IMR-90 (cell line): ENCODE results near the gene UBE2B. TPM values are rescaled to one million over a fixed set of nuclear protein-coding genes. Genes with fewer than 3 reads are reported as not detected.

Source experiments
- ATAC-seq: fragments of 200-7000 bp; cut with Tn5 transposase; 2 replicates; pipeline ENCODE4 v1.9.1; 2020; ENCODE audit warnings: low read depth, mild to moderate bottlenecking, moderate library complexity
- BruUV-seq: library from RNA; stranded (reverse); fragments of 400-500 nt; replicated peaks from 2 replicates; lab custom pipeline; 2021; lab: Mats Ljungman, UMichigan
- CTCF ChIA-PET: fragments of 300-600 bp; formaldehyde crosslinking; extraction: SDS; loops from one replicate; lab custom pipeline; 2021; ENCODE audit warnings: antibody characterized with exemption; lab: Yijun Ruan, JAX
- POLR2A ChIA-PET: fragments of 300-600 bp; sonication (Branson Sonifier 250); formaldehyde crosslinking; loops from one replicate; lab custom pipeline; 2022; ENCODE audit warnings: antibody characterized with exemption; ENCODE audit not compliant: unreplicated experiment; lab: Charles Lee
- DNase-seq: peaks from one replicate; pipeline ENCODE4 v3.0.0; 2013
- H2AFZ ChIP-seq: replicated peaks from 2 replicates; pipeline ENCODE3; 2013; ENCODE audit warnings: low read length, mild to moderate bottlenecking; ENCODE audit not compliant: poor library complexity
- H2AK5ac ChIP-seq: 2 replicates; pipeline ENCODE4 v1.6.1; 2013; ENCODE audit warnings: low read depth, low read length, inconsistent platforms
- H2AK9ac ChIP-seq: replicated peaks from 2 replicates; pipeline ENCODE3; 2013; ENCODE audit warnings: mild to moderate bottlenecking, low read depth, low read length, moderate library complexity; ENCODE audit not compliant: poor library complexity
- H2BK120ac ChIP-seq: 2 replicates; pipeline ENCODE4 v1.6.1; 2013; ENCODE audit warnings: low read depth, low read length, inconsistent platforms
- H2BK15ac ChIP-seq: 3 replicates; pipeline ENCODE4 v1.6.1; 2013; ENCODE audit warnings: low read depth, low read length, inconsistent platforms
- H2BK20ac ChIP-seq: 2 replicates; pipeline ENCODE4 v1.6.1; 2013; ENCODE audit warnings: low read depth, mild to moderate bottlenecking, inconsistent platforms, low read length, moderate library complexity
- H2BK5ac ChIP-seq: 2 replicates; pipeline ENCODE4 v1.6.1; 2013; ENCODE audit warnings: mild to moderate bottlenecking, low read depth, low read length, inconsistent platforms; ENCODE audit not compliant: poor library complexity, severe bottlenecking
- H3K14ac ChIP-seq: replicated peaks from 2 replicates; pipeline ENCODE4 v1.6.1; 2013; ENCODE audit warnings: low read depth, low read length, inconsistent platforms
- H3K18ac ChIP-seq: 2 replicates; pipeline ENCODE4 v1.6.1; 2013; ENCODE audit warnings: low read depth, low read length, control low read depth
- H3K23ac ChIP-seq: 2 replicates; pipeline ENCODE4 v1.6.1; 2013; ENCODE audit warnings: low read depth, low read length, inconsistent platforms
- H3K27ac ChIP-seq: 2 replicates; pipeline ENCODE4 v1.5.1; 2013; ENCODE audit warnings: mild to moderate bottlenecking, control low read depth, low read length; ENCODE audit not compliant: insufficient read depth
- H3K27me3 ChIP-seq: 2 replicates; pipeline ENCODE4 v1.6.1; 2013; ENCODE audit warnings: low read length; ENCODE audit not compliant: control insufficient read depth, insufficient read depth
- H3K36me3 ChIP-seq: 2 replicates; pipeline ENCODE4 v1.6.1; 2013; ENCODE audit warnings: low read length, mixed read lengths; ENCODE audit not compliant: control insufficient read depth, insufficient read depth
- H3K4ac ChIP-seq: 2 replicates; pipeline ENCODE4 v1.6.1; 2013; ENCODE audit warnings: low read depth, low read length, inconsistent platforms
- H3K4me1 ChIP-seq: 2 replicates; pipeline ENCODE4 v1.6.1; 2013; ENCODE audit warnings: low read length, mixed read lengths; ENCODE audit not compliant: control insufficient read depth, insufficient read depth
- H3K4me2 ChIP-seq: 2 replicates; pipeline ENCODE4 v1.6.1; 2013; ENCODE audit warnings: low read depth, mild to moderate bottlenecking, control low read depth, low read length, moderate library complexity
- H3K4me3 ChIP-seq: 2 replicates; pipeline ENCODE4 v1.5.1; 2013; ENCODE audit warnings: low read depth, mild to moderate bottlenecking, control low read depth, low read length, moderate library complexity; ENCODE audit not compliant: insufficient read depth
- H3K56ac ChIP-seq: 2 replicates; pipeline ENCODE4 v1.6.1; 2013; ENCODE audit warnings: low read length, inconsistent platforms; ENCODE audit not compliant: insufficient read depth; ENCODE audit errors: extremely low read depth
- H3K79me1 ChIP-seq, 2 experiments: 2 replicates each; pipeline ENCODE4 v1.6.1; 2013; ENCODE audit warnings: low read length in 2 of 2, inconsistent platforms in 1 of 2, low read depth in 1 of 2
- H3K9ac ChIP-seq: 2 replicates; pipeline ENCODE4 v1.6.1; 2013; ENCODE audit warnings: low read depth, low read length, control low read depth
- H3K9me1 ChIP-seq: 2 replicates; pipeline ENCODE4 v1.6.1; 2013; ENCODE audit warnings: low read length, inconsistent platforms; ENCODE audit not compliant: insufficient read depth
- H3K9me3 ChIP-seq: 2 replicates; pipeline ENCODE4 v1.6.1; 2013; ENCODE audit warnings: low read length; ENCODE audit not compliant: control insufficient read depth, insufficient read depth
- H4K20me1 ChIP-seq: 2 replicates; pipeline ENCODE4 v1.6.1; 2013; ENCODE audit warnings: low read length, inconsistent platforms; ENCODE audit not compliant: insufficient read depth
- H4K5ac ChIP-seq: 2 replicates; pipeline ENCODE4 v1.6.1; 2013; ENCODE audit warnings: mild to moderate bottlenecking, low read depth, low read length, control low read depth
- H4K8ac ChIP-seq, 2 experiments: 2 replicates each; pipeline ENCODE4 v1.6.1; 2013; ENCODE audit warnings: low read depth in 2 of 2, low read length in 2 of 2, control low read depth in 1 of 2, inconsistent platforms in 1 of 2
- H4K91ac ChIP-seq: 2 replicates; pipeline ENCODE4 v1.6.1; 2013; ENCODE audit warnings: low read depth, low read length, inconsistent platforms; ENCODE audit not compliant: insufficient read depth
- BHLHE40 ChIP-seq: fragments of 150-350 bp; IDR thresholded peaks from 2 replicates; pipeline ENCODE4 v1.6.1; 2016; ENCODE audit warnings: mild to moderate bottlenecking, low read depth, low read length
- CHD1 ChIP-seq: IDR thresholded peaks from 2 replicates; pipeline ENCODE4 v1.6.1; 2012; ENCODE audit warnings: low read depth, low read length, improper control_type of control experiment
- FOS ChIP-seq: fragments of 150-350 bp; IDR thresholded peaks from 2 replicates; pipeline ENCODE4 v1.6.1; 2016; ENCODE audit warnings: low read depth, low read length
- MAFK ChIP-seq: IDR thresholded peaks from 2 replicates; pipeline ENCODE4 v1.6.1; 2012; ENCODE audit warnings: low read depth, low read length, improper control_type of control experiment
- POLR2A ChIP-seq: IDR thresholded peaks from 2 replicates; pipeline ENCODE4 v1.6.1; 2012; ENCODE audit warnings: mild to moderate bottlenecking, low read depth, low read length
- RFX5 ChIP-seq: IDR thresholded peaks from 2 replicates; pipeline ENCODE4 v1.8.0; 2012; ENCODE audit warnings: low read depth, mild to moderate bottlenecking, low read length, moderate library complexity
- WGBS, 2 experiments: methylation state at CpG; one replicate each; pipeline versions ENCODE4 v1.1.5 to v1.1.7; 2013; ENCODE audit warnings: missing lambda C conversion rate in 2 of 2; ENCODE audit not compliant: insufficient read length in 1 of 2; ENCODE audit errors: extremely low coverage in 2 of 2; 5-methylcytosine and 5-hydroxymethylcytosine counted together
- dilution Hi-C: fragments of 300-500 bp; cut with HindIII; formaldehyde crosslinking; loops from one replicate; pipeline ENCODE4 v1.14.3; 2018; ENCODE audit warnings: low sequenced_read_pairs; ENCODE audit not compliant: unreplicated experiment
- in situ Hi-C: fragments of 300-500 bp; cut with MboI; formaldehyde crosslinking; loops from 3 replicates; pipeline ENCODE4 v1.14.3; 2019; ENCODE audit warnings: low sequenced_read_pairs, inconsistent platforms, mixed read lengths
- intact Hi-C: fragments of 100-400 bp; cut with micrococcal nuclease; formaldehyde crosslinking; loops from 2 replicates; pipeline ENCODE4 v1.10.0; 2022
- polyA plus RNA-seq, 3 experiments: library from polyadenylated mRNA; depleted of rRNA; stranded (reverse); fragments of >200 nt; gene quantifications; 2 replicates each; pipeline ENCODE4 v1.2.3, GENCODE V29; 2012; ENCODE audit warnings: low replicate concordance in 1 of 3
- total RNA-seq: library from RNA; depleted of rRNA; stranded (reverse); fragments of >200 nt; gene quantifications from 2 replicates; pipeline ENCODE4 v1.2.3, GENCODE V29; 2012
- TF ChIP-seq, protein P1 (sequence below): fragments of 150-350 bp; IDR thresholded peaks from 2 replicates; pipeline ENCODE4 v1.6.1; 2017; ENCODE audit warnings: mild to moderate bottlenecking, antibody characterized with exemption, low read length, low read depth
- TF ChIP-seq, protein P2 (sequence below): fragments of 150-350 bp; IDR thresholded peaks from 2 replicates; pipeline ENCODE4 v1.6.1; 2016; ENCODE audit warnings: low read depth, mild to moderate bottlenecking, low read length, moderate library complexity, borderline replicate concordance

The UBE2B gene
- total and polyA plus RNA-seq, 2 of the 4 experiments (the other 2 are of a cell fraction): 6.3 to 46.0 TPM

DNA sequence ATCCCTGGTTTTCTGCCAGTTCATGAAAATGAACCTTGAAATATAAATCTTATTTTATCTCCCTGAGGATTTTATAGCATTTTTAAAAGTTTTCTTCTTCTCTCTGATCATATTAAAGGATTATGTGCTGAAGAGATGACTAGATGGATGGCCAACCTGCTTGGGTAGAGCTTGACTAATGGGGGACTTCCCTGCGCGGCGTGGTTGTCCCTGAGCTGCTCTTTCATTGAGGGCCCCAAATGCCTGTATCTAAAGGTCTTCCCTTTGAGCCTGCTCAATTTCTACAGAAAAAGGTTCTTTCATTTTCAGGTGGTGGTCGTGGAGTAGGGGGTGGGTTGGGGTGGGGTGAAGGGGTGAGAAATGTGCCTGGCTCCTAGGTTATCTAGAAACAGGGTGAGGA lies 60.8 kb downstream of the UBE2B start:
- H3K14ac ChIP-seq: no peak overlapping the region
- H2BK15ac ChIP-seq: no peak overlapping the region
- H2BK20ac ChIP-seq: no peak overlapping the region
- H2AK9ac ChIP-seq: no peak overlapping the region
- no peak overlapping the region for H3K18ac ChIP-seq
- intact Hi-C loops (no loop called here), dilution Hi-C loops (no loop called here), in situ Hi-C loops (no loop called here)
- no peak overlapping the region for H2BK5ac ChIP-seq
- no peak overlapping the region for H4K5ac ChIP-seq
- H3K4me3 ChIP-seq: no peak overlapping the region
- H3K27ac ChIP-seq: no peak overlapping the region
- peaks cover 11% of the 10 kb centered on the region for H3K4me1 ChIP-seq
- no peaks in the 10 kb centered on the region for H4K20me1 ChIP-seq
- H3K4ac ChIP-seq: no peak overlapping the region
- H3K9me3 ChIP-seq: no peaks in the 10 kb centered on the region
- ATAC-seq: no peak
- H2AK5ac ChIP-seq: no peak overlapping the region
- H3K9me1 ChIP-seq: peaks cover 2% of the 10 kb centered on the region; the same call in 1 of the 2 replicates
- H3K36me3 ChIP-seq: no peaks in the 10 kb centered on the region
- no peak overlapping the region for H4K8ac ChIP-seq
- POLR2A ChIA-PET: no interaction called here
- DNase-seq: no peak
- H3K4me2 ChIP-seq: no peak overlapping the region
- CTCF ChIA-PET: interaction anchor here (0.5 to 0.6 kb wide), 2 partner anchors 34 to 398 kb away, joined by 3 read pairs; no protein-coding TSS in a partner anchor
- H3K23ac ChIP-seq: no peak overlapping the region
- H3K9ac ChIP-seq: no peak overlapping the region
- H2BK120ac ChIP-seq: no peak overlapping the region
- no peak overlapping the region for H2AFZ ChIP-seq
- TF ChIP-seq CHD1: no peak
- TF ChIP-seq MAFK: no peak
- no peak for TF ChIP-seq BHLHE40
- TF ChIP-seq FOS: no peak
- TF ChIP-seq POLR2A: no peak
- TF ChIP-seq, protein P1, sequence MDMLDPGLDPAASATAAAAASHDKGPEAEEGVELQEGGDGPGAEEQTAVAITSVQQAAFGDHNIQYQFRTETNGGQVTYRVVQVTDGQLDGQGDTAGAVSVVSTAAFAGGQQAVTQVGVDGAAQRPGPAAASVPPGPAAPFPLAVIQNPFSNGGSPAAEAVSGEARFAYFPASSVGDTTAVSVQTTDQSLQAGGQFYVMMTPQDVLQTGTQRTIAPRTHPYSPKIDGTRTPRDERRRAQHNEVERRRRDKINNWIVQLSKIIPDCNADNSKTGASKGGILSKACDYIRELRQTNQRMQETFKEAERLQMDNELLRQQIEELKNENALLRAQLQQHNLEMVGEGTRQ: no peak
- TF ChIP-seq, protein P2, sequence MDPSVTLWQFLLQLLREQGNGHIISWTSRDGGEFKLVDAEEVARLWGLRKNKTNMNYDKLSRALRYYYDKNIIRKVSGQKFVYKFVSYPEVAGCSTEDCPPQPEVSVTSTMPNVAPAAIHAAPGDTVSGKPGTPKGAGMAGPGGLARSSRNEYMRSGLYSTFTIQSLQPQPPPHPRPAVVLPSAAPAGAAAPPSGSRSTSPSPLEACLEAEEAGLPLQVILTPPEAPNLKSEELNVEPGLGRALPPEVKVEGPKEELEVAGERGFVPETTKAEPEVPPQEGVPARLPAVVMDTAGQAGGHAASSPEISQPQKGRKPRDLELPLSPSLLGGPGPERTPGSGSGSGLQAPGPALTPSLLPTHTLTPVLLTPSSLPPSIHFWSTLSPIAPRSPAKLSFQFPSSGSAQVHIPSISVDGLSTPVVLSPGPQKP: no peak
- TF ChIP-seq RFX5: no peak
- H3K27me3 ChIP-seq: no peaks in the 10 kb centered on the region
- no CpG with 5 or more reads among the region's 4 CpGs for WGBS, 2 experiments
- no peak overlapping the region for H4K91ac ChIP-seq
- H3K56ac ChIP-seq: no peak overlapping the region
- no TSS peak for BruUV-seq
- no peaks in the 10 kb centered on the region for H3K79me1 ChIP-seq
